ENCODE data around the gene AMN. TPM values are rescaled to one million over a fixed set of nuclear protein-coding genes. Genes with fewer than 3 reads are reported as not detected.
A peak's percentile ranks its signal among the peaks of the same experiment; 100 is the strongest.

Gene AMN
- total RNA-seq, 4 donors from 2014 or later = 89.1 to 1,110 (median 806) TPM

GRCh38 chr14:102902523-102903247 lies 19.8 kb upstream of the AMN start:
- Histone ChIP-seq H3K36me3 (peaks cover 0 to 45% (median 0%) of the 10 kb centered on the region in 3 donors), H3K27me3 (no peaks in the 10 kb centered on the region), H3K9me3 (no peaks in the 10 kb centered on the region), H3K27ac (peak overlapping the region in 2 of 4 donors; percentile 62 to 82), H3K4me1 (peaks cover 0 to 32% (median 11%) of the 10 kb centered on the region in 4 donors), H3K4me3 (no peak overlapping the region)
- peak in 1 of 3 donors; percentile 39 for DNase-seq
- TF ChIP-seq CTCF (IDR thresholded peaks at IDR 0.05) (no peak), POLR2A (IDR thresholded peaks at IDR 0.05) (no peak)

GRCh38 chr14:102903248-102903888 lies 19.1 kb upstream of the AMN start:
- peaks cover 0 to 43% (median 0%) of the 10 kb centered on the region in 3 donors for H3K36me3 ChIP-seq
- H3K27ac ChIP-seq = peak overlapping the region in 1 of 4 donors; percentile 82

GRCh38 chr14:102903889-102904512 lies 18.5 kb upstream of the AMN start:
- DNase-seq = peak in 1 of 3 donors; percentile 43
- no peaks in the 10 kb centered on the region for H3K27me3 ChIP-seq
- peaks cover 0 to 27% (median 10%) of the 10 kb centered on the region in 4 donors for H3K4me1 ChIP-seq
- peaks cover 0 to 43% (median 0%) of the 10 kb centered on the region in 3 donors for H3K36me3 ChIP-seq
- H3K4me3 ChIP-seq = no peak overlapping the region
- H3K9me3 ChIP-seq = no peaks in the 10 kb centered on the region
- peak overlapping the region in 1 of 4 donors; percentile 31 for H3K27ac ChIP-seq
- TF ChIP-seq POLR2A (IDR thresholded peaks at IDR 0.05) (no peak), CTCF (IDR thresholded peaks at IDR 0.05) (no peak)

More at GRCh38 chr14:102903248-102903888, 19.1 kb upstream of the AMN start:
- H3K9me3 ChIP-seq = no peaks in the 10 kb centered on the region
- no peaks in the 10 kb centered on the region for H3K27me3 ChIP-seq
- H3K4me1 ChIP-seq = peaks cover 0 to 30% (median 11%) of the 10 kb centered on the region in 4 donors
- DNase-seq = peak in 1 of 3 donors; percentile 45
- H3K4me3 ChIP-seq = no peak overlapping the region
- TF ChIP-seq CTCF (IDR thresholded peaks at IDR 0.05) (no peak), POLR2A (IDR thresholded peaks at IDR 0.05) (no peak)

- Histone ChIP-seq H3K27ac (no peak overlapping the region), H3K27me3 (no peaks in the 10 kb centered on the region), H3K4me1 (peaks cover 0 to 16% (median 6%) of the 10 kb centered on the region in 4 donors), H3K9me3 (no peaks in the 10 kb centered on the region), H3K4me3 (no peak overlapping the region), H3K36me3 (peaks cover 0 to 43% (median 0%) of the 10 kb centered on the region in 3 donors)
- peak in 2 of 3 donors; percentile 28 to 37 for DNase-seq
- TF ChIP-seq CTCF (IDR thresholded peaks at IDR 0.05) (no peak), POLR2A (IDR thresholded peaks at IDR 0.05) (no peak)
Measured at GRCh38 chr14:102905116-102906108, 17.1 kb upstream of the AMN start.

All from Peyer's patch (tissue), 4 donors.